Measurements from ENCODE around the gene WNK3. TPM values are rescaled to one million over a fixed set of nuclear protein-coding genes. Genes with fewer than 3 reads are reported as not detected.

The WNK3 gene
- total and polyA plus RNA-seq, 9 donors: 1.8 to 42.8 (median 10.8) TPM

DNA sequence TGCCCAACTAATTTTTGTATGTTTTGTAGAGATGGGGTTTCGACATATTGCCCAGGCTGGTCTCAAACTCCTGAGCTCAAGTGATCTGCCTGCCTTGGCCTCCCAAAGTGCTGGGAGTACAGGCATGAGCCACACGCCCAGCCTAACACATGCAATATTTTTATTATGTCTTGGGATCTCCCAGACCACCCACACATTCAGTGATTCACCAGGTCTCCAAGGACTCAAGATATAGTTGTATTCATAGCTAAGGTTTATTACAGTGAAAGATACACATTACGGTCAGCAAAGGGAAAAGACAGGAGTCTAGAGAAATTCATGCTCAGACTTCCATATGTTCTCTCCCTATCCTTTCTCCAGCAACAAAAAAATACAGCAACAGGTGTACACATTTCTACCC is 149.3 kb downstream of the WNK3 start:
- TF ChIP-seq POLR2A (IDR thresholded peaks at IDR 0.05): no peak
- intact Hi-C loops (cut with DNase I): no loop called here
- Histone ChIP-seq H3K4me3 (no peak overlapping the region), H3K4me1 (ENCODE audit: insufficient read depth) (no peaks in the 10 kb centered on the region), H3K27me3 (no peaks in the 10 kb centered on the region), H3K36me3 (no peaks in the 10 kb centered on the region), H3K9me3 (no peaks in the 10 kb centered on the region), H3K27ac (no peak overlapping the region)
- DNase-seq: no peak
- 39 to 53% (median 46%) methylated on average over 3 of the region's 3 CpGs for WGBS, 3 donors

GRCh38 chrX:54198262-54198661 is 159.6 kb downstream of the WNK3 start:
- Histone ChIP-seq H3K36me3 (no peaks in the 10 kb centered on the region), H3K4me1 (ENCODE audit: insufficient read depth) (no peaks in the 10 kb centered on the region), H3K27me3 (no peaks in the 10 kb centered on the region), H3K9me3 (no peaks in the 10 kb centered on the region), H3K4me3 (no peak overlapping the region), H3K27ac (no peak overlapping the region)
- WGBS, 3 donors: 53% methylated on average over 6 of the region's 6 CpGs
- no peak for TF ChIP-seq EP300 (IDR thresholded peaks at IDR 0.05)
- TF ChIP-seq, protein P1, sequence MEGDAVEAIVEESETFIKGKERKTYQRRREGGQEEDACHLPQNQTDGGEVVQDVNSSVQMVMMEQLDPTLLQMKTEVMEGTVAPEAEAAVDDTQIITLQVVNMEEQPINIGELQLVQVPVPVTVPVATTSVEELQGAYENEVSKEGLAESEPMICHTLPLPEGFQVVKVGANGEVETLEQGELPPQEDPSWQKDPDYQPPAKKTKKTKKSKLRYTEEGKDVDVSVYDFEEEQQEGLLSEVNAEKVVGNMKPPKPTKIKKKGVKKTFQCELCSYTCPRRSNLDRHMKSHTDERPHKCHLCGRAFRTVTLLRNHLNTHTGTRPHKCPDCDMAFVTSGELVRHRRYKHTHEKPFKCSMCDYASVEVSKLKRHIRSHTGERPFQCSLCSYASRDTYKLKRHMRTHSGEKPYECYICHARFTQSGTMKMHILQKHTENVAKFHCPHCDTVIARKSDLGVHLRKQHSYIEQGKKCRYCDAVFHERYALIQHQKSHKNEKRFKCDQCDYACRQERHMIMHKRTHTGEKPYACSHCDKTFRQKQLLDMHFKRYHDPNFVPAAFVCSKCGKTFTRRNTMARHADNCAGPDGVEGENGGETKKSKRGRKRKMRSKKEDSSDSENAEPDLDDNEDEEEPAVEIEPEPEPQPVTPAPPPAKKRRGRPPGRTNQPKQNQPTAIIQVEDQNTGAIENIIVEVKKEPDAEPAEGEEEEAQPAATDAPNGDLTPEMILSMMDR (IDR thresholded peaks at IDR 0.05): no peak
- no peak for TF ChIP-seq POLR2A (IDR thresholded peaks at IDR 0.05)
- intact Hi-C loops (cut with DNase I): no loop called here
- DNase-seq: no peak

- no peaks in the 10 kb centered on the region for H3K27me3 ChIP-seq
- no peaks in the 10 kb centered on the region for H3K36me3 ChIP-seq
- DNase-seq: no peak
- no peak overlapping the region for H3K27ac ChIP-seq
- intact Hi-C loops (cut with DNase I): no loop called here
- no peaks in the 10 kb centered on the region for H3K4me1 ChIP-seq (ENCODE audit: insufficient read depth)
- H3K9me3 ChIP-seq: no peaks in the 10 kb centered on the region
- TF ChIP-seq EP300 (IDR thresholded peaks at IDR 0.05) (no peak), POLR2A (IDR thresholded peaks at IDR 0.05) (no peak)
- TF ChIP-seq, protein P1 (IDR thresholded peaks at IDR 0.05): no peak
- no peak overlapping the region for H3K4me3 ChIP-seq
These were observed 162.8 kb downstream of the WNK3 start for GRCh38 chrX:54194982-54195588.

DNA sequence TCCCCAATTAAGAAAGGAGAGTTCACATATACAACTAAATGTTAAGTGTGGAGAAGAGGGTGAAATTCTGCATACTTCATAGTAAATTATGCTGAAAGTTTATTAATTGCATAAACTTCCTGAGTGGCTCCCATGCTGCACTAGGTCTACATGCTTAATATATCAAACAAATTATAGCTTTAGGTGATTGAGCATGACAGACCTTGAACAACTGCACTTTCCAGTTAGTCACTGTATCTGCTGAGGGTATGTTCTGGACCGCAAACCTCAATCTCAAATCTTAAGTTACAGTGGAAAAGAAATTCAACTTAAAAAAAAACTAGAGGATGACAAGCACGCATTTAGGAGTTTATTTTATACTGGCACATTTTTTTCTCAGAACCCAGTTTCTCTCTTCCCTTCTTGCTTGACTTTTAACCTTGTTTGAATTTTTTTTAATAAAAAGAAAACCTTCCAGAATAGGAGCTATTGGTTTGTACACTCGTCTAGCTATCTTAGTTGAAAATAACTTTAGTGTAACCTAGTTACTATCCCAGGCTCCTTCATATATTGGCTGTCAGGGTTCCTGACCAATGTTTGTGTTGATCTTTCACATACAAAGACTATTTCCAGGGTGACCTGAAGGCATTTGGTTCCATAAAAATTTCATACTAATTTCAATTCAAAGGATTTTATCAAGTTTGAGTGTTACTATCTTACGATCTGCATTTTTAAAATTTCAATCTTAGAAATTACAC is 164.6 kb downstream of the WNK3 start:
- no peaks in the 10 kb centered on the region for H3K4me1 ChIP-seq (ENCODE audit: insufficient read depth)
- H3K36me3 ChIP-seq: no peaks in the 10 kb centered on the region
- H3K27ac ChIP-seq: no peak overlapping the region
- intact Hi-C loops (cut with DNase I): no loop called here
- 45 to 58% (median 50%) methylated on average over 4 of the region's 4 CpGs for WGBS, 3 donors
- no peak overlapping the region for H3K4me3 ChIP-seq
- H3K27me3 ChIP-seq: no peaks in the 10 kb centered on the region
- no peaks in the 10 kb centered on the region for H3K9me3 ChIP-seq
- DNase-seq: no peak
- TF ChIP-seq EP300 (IDR thresholded peaks at IDR 0.05): no peak
- no peak for TF ChIP-seq POLR2A (IDR thresholded peaks at IDR 0.05)
- TF ChIP-seq, protein P1 (IDR thresholded peaks at IDR 0.05): no peak

- Histone ChIP-seq H3K4me1 (ENCODE audit: insufficient read depth) (peaks cover 3% of the 10 kb centered on the region), H3K4me3 (no peak overlapping the region), H3K9me3 (no peaks in the 10 kb centered on the region), H3K27ac (no peak overlapping the region), H3K27me3 (no peaks in the 10 kb centered on the region), H3K36me3 (no peaks in the 10 kb centered on the region)
- TF ChIP-seq, protein P1 (IDR thresholded peaks at IDR 0.05): no peak
- TF ChIP-seq POLR2A (IDR thresholded peaks at IDR 0.05) (no peak), EP300 (IDR thresholded peaks at IDR 0.05) (no peak)
- WGBS, 3 donors: 75 to 81% (median 79%) methylated on average over 2 of the region's 2 CpGs
- no peak for DNase-seq
- intact Hi-C loops (cut with DNase I): loop anchor here in 1 of 4 donors (10.0 kb wide), 1 partner anchor 820 kb away; the partner anchor contains the start of gene APEX2
These were observed 173.4 kb downstream of the WNK3 start for GRCh38 chrX:54184474-54184873.
